Right lobe of liver (tissue), 4 donors: Measurements from ENCODE around the gene SLC24A3.

Source experiments
- CTCF ChIP-seq, 4 donors: fragments of 200-600 bp in 3 of 4; fragments of 450-650 bp in 1 of 4; IDR thresholded peaks; one replicate each; pipeline versions ENCODE4 v1.5.1 to v1.8.0; 2016 to 2022; ENCODE audit warnings: antibody characterized with exemption in 4 of 4, mild to moderate bottlenecking in 2 of 4
- POLR2A ChIP-seq: fragments of 450-650 bp; IDR thresholded peaks from one replicate; pipeline ENCODE4 v1.6.1; 2017; ENCODE audit warnings: antibody characterized with exemption, mild to moderate bottlenecking
- donor health status: DM: no; HTN: no; CAD: no.
- donor health status: DM: no; HTN: no; CAD: no.
- donor health status: DM: no; HTN: yes; CAD: no.

GRCh38 chr20:19486446-19486845 lies 274.0 kb downstream of the SLC24A3 start:
- TF ChIP-seq POLR2A: no peak
- no peak for TF ChIP-seq CTCF (IDR thresholded peaks at IDR 0.05)
